NOMO-1 (cell line): Measurements from ENCODE around the gene GFRA1.

Experiments
- DNase-seq, 2 experiments: peaks; one replicate each; lab custom pipeline; 2025; ENCODE audit not compliant: unreplicated experiment in 2 of 2; lab: John Stamatoyannopoulos, UW

Gene GFRA1

DNA sequence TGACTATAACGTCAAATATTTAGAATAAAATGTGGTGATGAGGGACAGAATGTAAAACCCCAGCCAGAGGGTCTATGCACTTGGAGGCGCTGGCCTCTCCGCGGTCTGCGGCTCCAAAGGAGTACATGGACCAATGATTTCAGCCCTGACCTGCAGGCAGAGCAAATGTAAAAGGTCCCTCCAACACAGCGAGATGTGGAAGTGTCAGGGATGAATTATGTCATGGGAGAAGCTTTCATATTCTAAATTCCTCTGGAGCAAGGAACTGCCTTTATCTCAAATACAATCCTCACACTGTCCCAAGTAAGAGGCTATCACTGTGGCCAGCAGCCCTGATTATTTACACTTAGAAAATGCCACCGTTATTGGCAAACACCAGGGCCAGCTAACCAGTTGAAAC lies 139.4 kb downstream of the GFRA1 start:
- no peak for DNase-seq

DNA sequence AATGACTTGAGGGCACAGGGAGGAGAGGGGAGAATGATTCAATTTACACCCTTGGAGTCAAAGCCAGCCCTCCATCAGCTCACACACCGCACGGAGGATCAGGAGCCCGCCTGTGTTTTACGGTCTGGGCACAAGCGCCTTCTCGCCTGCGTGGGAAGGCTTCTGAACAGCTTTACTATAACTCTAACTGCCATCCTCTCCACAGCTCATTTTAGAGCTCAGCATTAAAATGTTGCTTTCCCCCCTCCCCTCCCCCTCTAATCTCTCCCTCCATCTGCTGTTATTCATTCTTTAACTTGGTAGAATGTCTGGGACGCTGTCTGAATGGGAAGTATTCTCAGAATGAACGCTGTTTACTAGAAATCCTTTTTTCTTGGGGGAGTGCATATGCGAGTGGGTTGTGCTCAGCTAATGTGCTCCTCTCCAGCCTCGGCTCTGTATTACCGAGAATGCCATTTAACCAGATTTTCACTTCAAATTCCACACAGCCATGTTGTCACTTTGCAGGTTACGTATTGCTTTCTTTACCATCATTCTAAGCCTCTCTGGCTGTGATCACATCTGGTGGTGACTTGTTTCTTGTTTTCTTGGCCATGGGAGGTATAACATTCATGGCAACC lies 140.1 kb downstream of the GFRA1 start:
- no peak for DNase-seq

DNA sequence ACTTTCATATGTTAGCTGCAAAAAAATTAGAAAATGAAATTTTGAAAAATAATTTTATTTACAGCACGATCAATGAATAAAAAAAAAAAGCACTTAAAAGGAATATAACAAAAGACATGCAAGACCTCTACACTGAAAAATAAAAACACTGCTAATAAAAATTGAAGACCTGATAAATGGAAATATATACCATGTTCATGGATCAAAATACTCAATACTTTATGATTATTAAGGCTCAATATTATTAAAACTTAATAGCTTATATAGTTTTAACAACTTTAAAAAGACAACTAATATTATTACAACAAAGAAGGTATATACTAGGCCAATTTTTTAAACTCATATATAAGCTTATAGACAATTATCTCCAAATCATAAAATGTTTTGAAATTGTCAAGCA lies 143.0 kb downstream of the GFRA1 start:
- no peak for DNase-seq

DNA sequence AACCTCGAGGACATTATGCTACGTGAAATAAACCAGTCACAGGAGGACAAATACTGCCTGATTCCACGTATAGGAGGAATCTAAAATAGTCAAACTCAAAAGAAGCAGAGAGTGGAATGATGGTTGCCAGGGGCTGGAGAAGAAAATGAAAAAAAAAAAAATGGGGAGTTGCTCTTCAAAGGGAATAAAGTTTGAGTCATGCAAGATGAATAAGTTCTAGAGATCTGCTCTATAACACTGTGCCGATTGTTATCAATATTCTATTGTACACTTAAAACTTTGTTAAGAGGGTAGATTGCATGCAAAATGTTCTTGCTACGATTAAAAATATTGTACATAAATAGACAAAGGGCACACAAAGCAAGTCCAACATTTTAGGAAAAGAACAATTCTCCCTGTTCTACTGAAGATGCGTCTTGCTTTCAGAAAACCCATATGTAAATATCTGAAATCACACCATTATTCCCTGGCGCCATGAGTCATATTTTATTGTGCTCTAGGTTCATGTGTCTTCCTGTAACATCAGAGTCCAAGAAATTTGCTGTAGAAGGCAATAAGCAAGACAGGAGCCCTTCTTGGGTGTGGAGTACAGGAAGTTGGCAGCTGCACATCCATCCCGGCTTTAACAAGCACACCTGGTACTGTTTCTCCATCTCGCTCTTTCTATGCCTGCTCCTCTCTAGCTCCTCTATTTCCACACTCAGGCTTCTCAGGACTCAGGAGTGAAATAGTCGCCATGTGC lies 145.9 kb downstream of the GFRA1 start:
- DNase-seq = no peak

DNA sequence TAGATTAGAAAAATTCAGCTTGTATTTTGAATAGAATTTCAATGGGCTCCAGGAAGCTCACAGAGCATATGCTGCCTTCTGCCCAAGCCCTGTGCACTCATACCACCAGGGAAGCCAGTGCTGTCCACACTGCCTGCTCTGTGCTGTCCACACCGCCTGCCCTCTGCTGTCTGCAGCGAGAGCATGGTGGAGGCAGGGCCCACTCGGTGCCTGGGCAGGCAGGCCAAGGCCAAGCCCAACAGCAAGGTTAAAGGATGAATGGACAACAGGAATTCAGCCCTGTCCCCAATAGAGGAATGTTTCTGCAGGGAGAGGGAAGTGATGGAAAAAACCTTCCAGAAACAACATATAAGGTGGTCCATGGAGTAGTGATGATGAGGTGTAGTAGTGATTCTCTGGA lies 146.8 kb downstream of the GFRA1 start:
- no peak for DNase-seq

DNA sequence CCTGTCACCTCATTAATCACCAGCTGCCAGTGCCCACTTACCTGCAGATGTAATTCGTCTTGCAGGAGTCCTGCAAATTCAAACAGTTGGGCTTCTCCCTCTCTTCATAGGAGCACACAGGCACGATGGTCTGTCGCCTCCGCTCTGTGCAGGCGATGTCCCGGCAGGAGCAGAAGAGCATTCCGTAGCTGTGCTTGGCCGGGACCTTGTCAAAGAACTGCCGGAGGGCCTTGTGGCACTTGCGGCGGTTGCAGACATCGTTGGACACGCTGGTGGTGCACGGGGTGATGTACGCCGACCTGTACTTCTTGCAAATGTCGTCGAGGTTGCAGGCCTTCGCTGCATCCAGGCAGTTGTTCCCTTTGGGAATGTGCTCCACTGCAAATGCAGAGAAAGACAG lies 147.8 kb downstream of the GFRA1 start:
- no peak for DNase-seq

DNA sequence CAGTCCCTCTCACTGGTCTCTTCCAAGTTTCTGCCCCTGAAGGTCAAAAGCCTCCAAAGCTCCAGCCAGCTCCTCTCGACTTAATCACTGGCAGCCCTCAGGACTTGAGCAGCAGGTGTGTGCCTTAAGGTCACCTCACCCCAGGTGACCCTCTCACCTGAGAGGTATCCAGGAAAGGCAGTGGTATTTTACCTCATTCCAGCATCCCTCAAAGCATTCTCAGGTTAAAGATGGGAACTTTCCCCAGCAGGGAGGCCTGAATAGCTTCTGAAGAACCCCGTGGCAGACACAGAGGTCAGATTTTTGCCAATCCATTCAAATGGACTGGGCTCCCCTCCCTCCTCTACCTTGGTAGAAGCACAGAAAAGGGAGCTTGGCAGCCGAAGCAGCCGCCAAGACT lies 148.2 kb downstream of the GFRA1 start:
- no peak for DNase-seq

DNA sequence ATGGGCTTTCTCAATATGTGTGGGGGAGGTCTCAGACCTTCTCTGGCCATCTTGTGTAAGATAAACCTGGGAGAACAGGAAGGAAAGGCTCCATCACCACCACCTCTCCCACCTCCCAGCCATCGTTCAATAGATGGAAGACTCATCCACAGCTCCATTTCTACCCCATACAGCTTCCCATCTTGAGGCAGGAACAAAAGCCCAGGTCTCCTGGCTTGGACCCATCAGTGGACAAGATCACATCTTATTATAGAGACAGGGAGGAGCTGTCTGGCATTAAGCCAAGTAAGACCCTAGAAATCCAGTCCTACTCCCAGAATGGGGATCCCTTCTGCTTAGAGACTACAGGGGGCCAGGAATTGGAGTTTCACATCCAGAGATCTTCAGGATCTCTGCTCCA lies 150.3 kb downstream of the GFRA1 start:
- no peak for DNase-seq

DNA sequence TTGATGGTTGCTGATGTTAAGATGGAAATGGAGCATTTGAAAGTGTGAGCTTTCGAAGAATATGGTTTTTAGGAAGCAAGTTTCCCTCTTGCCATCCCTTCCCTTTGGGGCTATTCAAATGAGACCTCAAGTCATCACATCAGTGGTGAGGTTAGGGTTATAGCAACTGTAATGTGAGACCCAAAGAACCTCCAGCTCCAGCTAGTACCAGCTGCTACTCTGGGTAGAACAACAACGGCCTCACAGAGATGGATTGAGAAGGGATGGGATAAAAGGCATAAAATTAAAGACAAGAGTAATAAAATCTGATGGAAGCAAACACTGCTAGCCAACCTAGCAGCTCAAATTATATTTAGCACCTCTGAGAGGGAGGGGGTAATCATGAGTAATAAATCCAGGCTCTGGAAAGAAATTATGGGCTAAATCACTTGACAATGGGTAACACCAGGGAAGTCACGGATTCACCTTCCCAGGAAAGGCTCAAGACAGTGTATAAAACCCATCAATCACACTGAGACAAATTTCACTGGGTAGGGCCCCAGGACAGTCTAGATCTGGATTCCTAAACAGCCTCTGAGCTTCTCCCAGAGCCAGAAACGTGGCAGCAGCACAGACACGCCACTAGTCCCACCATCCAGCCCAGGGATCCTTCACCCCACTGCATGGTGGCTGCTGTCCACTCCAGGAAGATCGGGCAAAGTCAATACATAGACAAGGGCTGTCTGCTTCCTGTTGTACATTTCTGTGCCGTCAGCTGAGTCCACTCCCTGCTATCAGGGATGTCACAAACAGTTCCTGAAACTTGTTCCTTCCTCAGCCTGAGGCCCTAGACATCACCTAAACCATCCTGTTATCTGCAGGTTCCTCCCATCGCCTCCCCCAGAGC lies 151.1 kb downstream of the GFRA1 start:
- no peak for DNase-seq

DNA sequence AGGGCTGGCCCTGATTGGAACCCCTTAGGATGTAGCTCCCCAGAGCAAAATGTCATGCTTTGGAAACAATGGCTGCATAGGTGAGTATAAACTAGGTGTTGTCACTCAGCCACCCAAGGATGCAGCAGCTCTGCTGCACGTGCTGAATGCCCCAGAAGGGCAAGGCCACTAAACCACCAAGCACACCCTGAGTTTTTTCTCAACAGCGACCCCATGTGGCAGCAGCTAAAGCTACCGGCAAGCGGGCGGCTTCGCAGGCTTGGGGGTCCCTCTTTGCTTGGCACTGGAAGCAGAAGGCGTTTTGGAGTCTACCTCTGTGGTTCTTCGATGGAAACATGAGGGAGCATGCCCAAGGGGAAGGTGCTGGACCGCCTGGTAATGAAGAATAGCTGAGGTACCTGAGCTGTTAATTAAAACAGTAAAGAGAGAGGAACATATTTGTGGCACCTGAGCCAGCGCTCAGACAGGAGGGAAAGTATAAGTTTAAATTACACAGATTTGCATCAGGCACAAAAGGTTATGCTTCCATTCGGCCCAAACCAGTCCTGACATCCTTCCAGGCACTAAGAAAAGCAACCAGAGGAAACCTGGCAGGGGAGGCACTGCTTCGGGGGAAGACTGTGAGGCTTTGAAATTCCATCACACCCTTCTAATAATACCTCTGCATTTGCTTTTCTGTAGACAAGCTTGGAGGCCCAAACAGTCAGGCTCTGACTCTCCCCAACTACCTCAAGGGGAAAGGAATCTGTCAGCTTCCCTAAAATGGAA lies 152.1 kb downstream of the GFRA1 start:
- DNase-seq = no peak

DNA sequence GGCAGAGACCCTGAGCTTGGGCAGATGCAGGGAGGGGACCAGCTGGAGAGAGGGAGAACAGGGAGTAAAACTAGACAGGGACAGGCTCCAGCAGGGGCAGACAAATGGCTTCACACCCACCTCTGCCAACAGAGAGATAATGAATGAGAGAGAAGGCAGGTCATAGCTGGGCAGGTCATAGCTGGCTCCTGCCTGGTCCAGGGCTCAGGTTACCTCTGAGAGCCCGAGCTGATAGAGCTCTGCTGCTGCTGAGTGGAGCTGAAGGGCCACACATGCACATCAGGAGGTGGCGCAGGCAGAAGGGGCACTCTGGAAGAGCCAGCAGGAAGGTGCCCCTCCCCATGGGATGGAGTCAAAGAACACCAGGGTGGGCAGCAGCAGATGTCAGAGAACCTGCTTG lies 154.2 kb downstream of the GFRA1 start:
- DNase-seq = no peak

DNA sequence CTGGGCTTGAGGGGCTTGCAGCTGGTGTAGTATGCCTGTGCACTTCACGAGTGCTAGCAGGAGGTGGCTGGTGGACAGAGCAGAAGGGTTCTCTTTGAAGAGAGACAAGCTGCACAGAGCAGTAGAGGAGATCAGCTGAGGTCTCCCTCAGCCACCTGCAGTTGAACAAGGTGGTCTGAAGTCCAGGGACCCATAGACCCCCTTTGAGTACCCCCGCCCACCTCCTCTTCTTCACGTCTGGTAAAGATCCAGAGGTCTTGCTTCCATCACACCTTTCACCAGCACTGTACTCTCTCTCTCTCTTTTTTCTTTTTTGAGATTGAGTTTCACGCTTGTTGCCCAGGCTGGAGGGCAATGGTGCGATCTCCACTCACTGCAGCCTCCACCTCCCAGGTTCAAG lies 157.2 kb downstream of the GFRA1 start:
- DNase-seq = no peak

DNA sequence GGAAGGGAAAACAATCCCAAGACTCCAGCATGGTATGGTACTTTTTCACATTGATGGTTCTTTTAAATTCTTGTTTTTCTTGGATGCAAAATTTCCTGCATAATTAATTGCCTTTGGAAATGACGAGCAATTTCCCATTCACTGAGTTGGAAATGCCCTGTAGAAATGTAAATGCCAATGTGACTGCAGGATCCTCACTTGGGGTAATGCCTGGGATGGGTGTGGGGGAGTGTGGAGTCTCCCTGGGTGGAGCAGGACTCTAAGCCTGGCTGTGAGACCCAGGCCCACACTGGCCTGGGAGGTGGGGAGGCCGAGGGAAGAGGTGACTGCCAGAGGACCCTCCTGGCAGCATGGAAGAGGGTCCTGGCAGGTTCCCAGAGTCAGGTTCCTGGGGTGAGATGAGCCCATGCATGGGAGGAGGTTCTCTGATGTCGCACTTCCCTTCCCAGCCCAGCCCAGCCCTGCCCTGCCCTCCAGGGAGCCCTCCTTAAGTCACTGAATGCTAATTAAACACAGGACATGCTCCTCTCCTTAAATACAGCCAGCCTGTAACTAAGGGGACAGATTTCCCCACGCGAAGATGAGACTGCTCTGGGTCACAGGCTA lies 157.9 kb downstream of the GFRA1 start:
- no peak for DNase-seq

DNA sequence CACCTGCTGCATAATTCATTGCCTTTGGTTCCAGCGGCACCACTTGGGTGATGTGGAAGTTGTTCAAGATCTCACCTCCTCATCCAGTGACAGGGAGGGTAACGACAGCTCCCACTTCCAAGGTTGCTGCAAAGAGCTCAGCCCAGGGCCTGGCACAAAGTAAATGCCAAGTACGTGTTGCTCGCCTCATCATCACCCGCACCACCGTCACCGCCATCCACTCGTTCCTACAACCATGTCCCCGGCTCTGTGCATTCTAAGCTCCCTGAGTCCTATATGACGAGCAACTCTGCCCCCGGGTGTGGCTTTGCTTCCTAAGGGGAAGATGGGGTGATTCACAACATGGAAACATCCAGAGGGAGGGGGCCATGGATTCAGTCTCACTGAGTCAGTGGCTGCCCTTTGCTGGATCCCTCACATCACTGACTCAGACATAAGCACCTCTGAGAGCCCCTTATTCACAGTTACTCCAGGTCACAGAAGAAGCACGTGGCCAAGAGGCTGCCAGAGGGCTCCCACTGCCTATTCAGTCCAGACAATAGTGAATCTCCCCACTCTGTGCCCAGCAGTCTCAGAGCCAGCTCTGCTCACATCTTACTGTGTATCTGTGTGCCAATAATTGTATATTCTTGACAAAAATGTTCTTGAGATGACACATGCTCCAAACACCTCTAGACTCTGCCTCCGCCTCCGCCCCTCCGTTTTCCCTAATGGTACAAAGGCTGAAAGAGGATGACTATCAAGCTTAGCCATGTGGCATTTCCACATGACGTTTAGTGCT lies 159.1 kb downstream of the GFRA1 start:
- DNase-seq = no peak

DNA sequence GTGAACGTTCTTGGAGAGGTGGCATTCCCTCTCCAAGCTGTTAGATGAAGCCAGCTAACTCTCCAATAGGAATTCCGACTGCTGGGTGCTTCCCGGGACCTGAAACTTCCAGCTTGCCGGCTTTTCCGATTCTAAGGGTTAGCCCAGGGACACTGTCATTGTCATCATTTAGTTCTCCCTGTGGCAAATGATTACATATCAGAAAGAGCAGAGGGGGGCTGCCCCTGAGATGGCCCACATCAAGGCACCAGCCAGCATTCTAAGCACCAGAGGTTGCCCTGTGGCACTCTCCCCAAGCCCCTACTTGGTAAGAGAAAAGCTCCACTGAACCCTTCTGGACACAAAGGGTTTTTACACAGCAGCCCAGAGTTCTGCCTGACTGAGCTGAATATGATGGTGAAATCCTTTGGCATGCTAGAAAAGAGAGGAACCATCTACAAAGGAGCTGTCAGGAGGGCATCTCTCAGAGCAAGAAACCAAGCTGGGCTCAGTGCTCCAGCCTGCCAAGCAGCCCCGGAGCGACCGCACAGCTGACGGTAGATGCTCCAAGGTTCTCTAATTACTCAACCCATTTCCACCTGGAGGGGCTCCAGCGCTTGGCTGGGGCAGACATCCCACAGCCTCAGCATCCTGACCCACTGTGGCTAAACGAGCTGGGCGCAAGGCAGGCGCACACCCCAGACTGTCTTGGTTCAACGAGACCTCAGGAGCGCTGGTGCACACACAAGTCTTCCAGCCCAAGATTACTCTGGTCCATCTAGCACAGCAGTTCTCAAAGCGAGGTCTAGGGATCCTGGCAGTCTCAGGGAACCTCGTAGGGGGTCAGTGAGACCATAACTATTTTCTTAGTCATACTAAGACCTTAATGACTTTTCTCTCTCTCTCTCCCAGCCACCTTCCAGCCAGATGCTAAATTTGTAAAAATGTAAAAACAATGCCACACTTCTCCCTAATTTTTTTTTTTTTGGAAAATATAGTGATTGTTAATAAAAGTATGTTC lies 160.5 kb downstream of the GFRA1 start:
- DNase-seq = no peak

DNA sequence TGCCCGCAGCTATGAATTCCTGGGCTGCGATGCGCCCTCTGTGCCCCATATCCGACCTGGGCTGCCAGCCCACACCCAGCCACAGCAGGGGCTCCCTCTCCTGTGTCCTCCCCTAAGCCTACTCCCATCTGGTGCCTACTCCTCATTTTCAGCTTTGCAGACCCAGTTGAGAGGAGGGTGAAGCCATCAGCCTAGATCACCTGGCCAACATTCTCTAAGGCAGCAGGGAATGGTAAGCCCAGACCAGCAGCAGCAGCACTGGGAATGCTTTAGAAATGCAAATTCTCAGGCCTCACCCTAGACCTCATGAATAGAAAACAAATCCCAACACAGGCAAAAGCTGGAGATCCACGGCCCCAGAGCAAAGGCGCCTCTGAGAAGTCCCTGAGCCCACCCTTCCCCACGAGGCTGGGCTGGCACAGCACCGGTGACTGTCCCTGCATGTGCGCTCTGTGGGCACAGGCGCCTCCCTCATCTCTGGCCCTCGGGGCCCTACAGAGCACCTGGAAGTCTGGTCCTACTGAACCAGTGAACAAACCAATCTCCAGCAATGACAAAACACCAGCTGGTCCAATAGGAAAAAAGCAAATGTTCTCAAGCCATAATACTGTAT lies 161.4 kb downstream of the GFRA1 start:
- DNase-seq = no peak

DNA sequence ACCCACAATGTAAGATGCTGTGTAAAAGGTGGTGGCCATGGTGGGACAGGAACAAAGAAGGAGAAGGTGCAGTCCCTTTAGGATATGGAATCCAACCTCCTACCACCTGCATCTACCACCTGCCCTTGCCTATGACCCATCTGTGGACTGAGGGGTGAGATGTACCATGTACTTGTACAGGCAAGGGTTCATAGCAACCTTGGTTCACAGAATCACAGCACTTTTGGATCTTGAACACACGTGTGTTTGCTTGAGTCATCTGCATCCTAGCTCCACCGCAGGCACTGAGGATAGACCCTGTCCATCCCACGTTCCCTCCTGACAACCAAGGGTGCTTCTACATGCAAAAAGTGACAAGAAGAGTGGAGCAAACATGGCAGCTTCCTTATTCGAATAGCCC lies 162.3 kb downstream of the GFRA1 start:
- no peak for DNase-seq

DNA sequence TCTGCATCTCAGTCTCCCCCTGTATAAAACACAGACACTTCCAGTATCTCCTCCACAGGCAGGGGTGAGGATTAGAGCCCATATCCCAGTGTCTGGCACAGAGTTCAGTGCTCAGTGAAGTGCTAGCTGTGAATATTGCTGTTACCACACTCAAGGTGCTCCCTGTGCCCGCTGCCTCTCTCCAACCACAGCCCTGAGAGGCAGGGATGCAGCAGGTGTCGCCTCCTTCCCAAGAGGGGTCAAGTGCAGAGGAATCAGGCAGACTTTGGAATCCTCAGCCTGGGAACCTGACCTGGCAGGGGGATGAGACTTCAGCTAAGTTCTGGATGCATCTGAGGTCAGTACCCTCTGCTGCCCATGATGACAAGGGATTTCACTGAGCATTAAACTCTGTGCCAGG lies 163.1 kb downstream of the GFRA1 start:
- no peak for DNase-seq
